B cell (primary cell): ENCODE measurements around the gene ZNRF4.

Experiments used
- CTCF ChIP-seq: fragments of 200-600 bp; IDR thresholded peaks from one replicate; pipeline ENCODE4 v1.8.0; 2022; ENCODE audit warnings: antibody characterized with exemption, mild to moderate bottlenecking
- EZH2 ChIP-seq: IDR thresholded peaks from 2 replicates; pipeline ENCODE4 v1.6.1; 2012; ENCODE audit warnings: borderline replicate concordance, low read depth, mild to moderate bottlenecking, moderate library complexity, low read length; ENCODE audit not compliant: insufficient read depth, poor library complexity, severe bottlenecking

GRCh38 chr19:5435642-5436017, 19.6 kb upstream of the ZNRF4 start:
- TF ChIP-seq EZH2: no peak
- TF ChIP-seq CTCF: no peak
